Suprapubic skin (tissue), 4 donors: ENCODE results near the gene CDH4.

ENCODE experiments used
- CTCF ChIP-seq, 2 donors: fragments of 200-600 bp in 1 of 2; fragments of 450-650 bp in 1 of 2; sonication (generic) in 1 of 2; IDR thresholded peaks; one replicate each; pipeline ENCODE4 v1.5.1; 2016 to 2019; ENCODE audit warnings: antibody characterized with exemption in 2 of 2, mild to moderate bottlenecking in 1 of 2, moderate library complexity in 1 of 2
- EP300 ChIP-seq: sonication (generic); formaldehyde crosslinking; IDR thresholded peaks from one replicate; pipeline ENCODE4 v1.6.1; 2017; ENCODE audit warnings: antibody characterized with exemption
- POLR2A ChIP-seq, 2 donors: fragments of 450-650 bp; IDR thresholded peaks; one replicate each; pipeline ENCODE4 v1.6.1; 2017; ENCODE audit warnings: antibody characterized with exemption in 2 of 2, mild to moderate bottlenecking in 2 of 2, moderate library complexity in 2 of 2
- POLR2AphosphoS5 ChIP-seq, 3 donors: sonication (generic); formaldehyde crosslinking; IDR thresholded peaks; one replicate each; pipeline ENCODE4 v1.6.1; 2017; ENCODE audit warnings: antibody characterized with exemption in 3 of 3

GRCh38 chr20:61853073-61854005 lies 601.3 kb downstream of the CDH4 start:
- TF ChIP-seq CTCF (IDR thresholded peaks at IDR 0.05) (no peak), POLR2A (IDR thresholded peaks at IDR 0.05) (no peak), POLR2AphosphoS5 (IDR thresholded peaks at IDR 0.05) (no peak), EP300 (no peak)
